ENCODE data around the gene CZIB.

- TF ChIP-seq JUN (IDR thresholded peaks at IDR 0.05; ENCODE audit: low read depth, low read length) (no peak), CTCF (IDR thresholded peaks at IDR 0.05; ENCODE audit: control extremely low read depth in 1 of 3, insufficient read depth in 1 of 3, low read depth in 1 of 3, low read length in 3 of 3) (no peak), CEBPB (IDR thresholded peaks at IDR 0.05; ENCODE audit: low read depth, low read length) (no peak), POU5F1 (IDR thresholded peaks at IDR 0.05; ENCODE audit: low read depth, low read length) (no peak), SP1 (IDR thresholded peaks at IDR 0.05; ENCODE audit: low read depth, low read length) (no peak)
- TF ChIP-seq, protein P1, sequence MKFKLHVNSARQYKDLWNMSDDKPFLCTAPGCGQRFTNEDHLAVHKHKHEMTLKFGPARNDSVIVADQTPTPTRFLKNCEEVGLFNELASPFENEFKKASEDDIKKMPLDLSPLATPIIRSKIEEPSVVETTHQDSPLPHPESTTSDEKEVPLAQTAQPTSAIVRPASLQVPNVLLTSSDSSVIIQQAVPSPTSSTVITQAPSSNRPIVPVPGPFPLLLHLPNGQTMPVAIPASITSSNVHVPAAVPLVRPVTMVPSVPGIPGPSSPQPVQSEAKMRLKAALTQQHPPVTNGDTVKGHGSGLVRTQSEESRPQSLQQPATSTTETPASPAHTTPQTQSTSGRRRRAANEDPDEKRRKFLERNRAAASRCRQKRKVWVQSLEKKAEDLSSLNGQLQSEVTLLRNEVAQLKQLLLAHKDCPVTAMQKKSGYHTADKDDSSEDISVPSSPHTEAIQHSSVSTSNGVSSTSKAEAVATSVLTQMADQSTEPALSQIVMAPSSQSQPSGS (IDR thresholded peaks at IDR 0.05; ENCODE audit: low read length), result no peak
Observed at GRCh38 chr1:53242381-53242780, 21.9 kb upstream of the CZIB start.
